Loucy (cell line): Measurements from ENCODE around the gene MYH14.
A peak's percentile ranks its signal among the peaks of the same experiment; 100 is the strongest.

ENCODE experiments used
- H2AFZ ChIP-seq: fragments of 200-600 bp; sonication (generic); 2 replicates; pipeline ENCODE4 v1.6.0; 2016; ENCODE audit warnings: antibody characterized with exemption, mild to moderate bottlenecking, low read length, moderate library complexity
- H3F3A ChIP-seq: fragments of 200-600 bp; 2 replicates; pipeline ENCODE4 v1.6.0; 2016; ENCODE audit warnings: antibody characterized with exemption, low read depth, mild to moderate bottlenecking
- H3K27me3 ChIP-seq: fragments of 200-600 bp; sonication (generic); 2 replicates; pipeline ENCODE4 v1.6.1; 2014; ENCODE audit warnings: low read length, mild to moderate bottlenecking; ENCODE audit not compliant: insufficient read depth, poor library complexity, severe bottlenecking
- H3K36me3 ChIP-seq: fragments of 200-600 bp; sonication (generic); 2 replicates; pipeline ENCODE4 v1.6.1; 2016; ENCODE audit warnings: low read length; ENCODE audit not compliant: insufficient read depth
- H3K4me1 ChIP-seq: fragments of 200-600 bp; sonication (generic); 2 replicates; pipeline ENCODE4 v1.5.1; 2014; ENCODE audit warnings: low read length, mild to moderate bottlenecking; ENCODE audit not compliant: insufficient read depth, poor library complexity, severe bottlenecking
- H3K4me2 ChIP-seq: fragments of 200-600 bp; sonication (generic); 2 replicates; pipeline ENCODE4 v1.6.0; 2014; ENCODE audit warnings: antibody characterized with exemption, low read length, low read depth, mild to moderate bottlenecking; ENCODE audit not compliant: poor library complexity, severe bottlenecking
- H3K4me3 ChIP-seq: fragments of 200-600 bp; sonication (generic); 2 replicates; pipeline ENCODE4 v1.5.1; 2014; ENCODE audit warnings: low read length, mild to moderate bottlenecking, mixed read lengths; ENCODE audit not compliant: poor library complexity, severe bottlenecking
- H3K79me2 ChIP-seq: fragments of 200-600 bp; sonication (generic); 2 replicates; pipeline ENCODE4 v1.6.1; 2014; ENCODE audit warnings: low read length; ENCODE audit not compliant: insufficient read depth
- H3K9ac ChIP-seq: fragments of 200-600 bp; sonication (generic); 2 replicates; pipeline ENCODE4 v1.6.0; 2014; ENCODE audit warnings: mild to moderate bottlenecking, low read depth, low read length, moderate library complexity; ENCODE audit not compliant: poor library complexity, severe bottlenecking
- H3K9me2 ChIP-seq: fragments of 200-600 bp; sonication (generic); replicated peaks from 2 replicates; pipeline ENCODE4 v1.6.1; 2016; ENCODE audit warnings: low read depth, low read length, mixed read lengths
- H3K9me3 ChIP-seq: fragments of 200-600 bp; sonication (generic); 2 replicates; pipeline ENCODE4 v1.6.1; 2014; ENCODE audit warnings: mild to moderate bottlenecking, antibody characterized with exemption, low read length, low read depth; ENCODE audit not compliant: insufficient read depth
- H4K20me1 ChIP-seq: fragments of 200-600 bp; sonication (generic); 2 replicates; pipeline ENCODE4 v1.6.0; 2014; ENCODE audit warnings: antibody characterized with exemption, low read length, mild to moderate bottlenecking; ENCODE audit not compliant: insufficient read depth, poor library complexity, severe bottlenecking
- CTCF ChIP-seq: fragments of 200-600 bp; sonication (generic); conservative IDR thresholded peaks from 2 replicates; pipeline ENCODE4 v1.5.1; 2014; ENCODE audit warnings: mild to moderate bottlenecking, antibody characterized with exemption, low read length
- EZH2phosphoT487 ChIP-seq: fragments of 200-600 bp; IDR thresholded peaks from 2 replicates; pipeline ENCODE4 v1.6.1; 2018; ENCODE audit warnings: antibody characterized with exemption, mild to moderate bottlenecking, moderate library complexity, borderline replicate concordance

The MYH14 gene

DNA sequence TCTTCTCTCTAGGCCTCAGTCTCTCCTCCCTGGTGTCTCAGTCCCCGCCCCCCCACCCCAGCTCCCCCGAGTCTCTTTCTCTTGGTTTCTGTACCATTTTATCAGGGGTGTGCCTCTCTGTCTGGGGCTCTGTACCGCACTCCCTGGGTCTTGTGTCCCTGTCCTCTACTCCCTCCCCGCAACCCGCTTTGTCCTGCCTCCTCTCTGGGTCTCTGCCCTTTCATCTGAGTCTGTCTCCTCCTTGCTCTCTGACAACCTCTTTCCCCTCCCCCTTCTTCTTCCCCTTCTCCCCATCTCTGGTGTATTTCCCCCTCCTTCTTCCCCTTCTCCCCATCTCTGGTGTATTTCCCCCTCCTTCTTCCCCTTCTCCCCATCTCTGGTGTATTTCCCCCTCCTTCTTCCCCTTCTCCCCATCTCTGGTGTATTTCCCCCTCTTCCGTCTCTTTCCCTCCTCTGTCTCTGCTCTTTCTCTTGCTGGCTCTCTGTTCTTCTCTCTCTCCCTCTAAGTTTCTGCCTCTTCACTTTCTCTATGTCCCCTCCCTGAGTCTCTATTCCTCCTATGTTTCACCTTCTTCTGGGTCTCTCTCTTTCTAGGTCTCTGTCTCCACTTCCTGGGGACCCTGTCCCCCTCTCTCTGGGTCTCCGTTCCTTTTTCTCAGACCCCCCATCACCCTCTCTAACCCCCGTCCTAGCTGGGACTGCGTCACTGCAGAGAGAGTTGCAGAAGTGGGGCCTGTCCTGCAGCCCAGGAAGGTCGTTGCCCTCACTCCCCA lies 128.0 kb downstream of the MYH14 start:
- Histone ChIP-seq H2AFZ (peak overlapping the region; percentile 76; the same call in 1 of the 2 replicates), H3K9ac (peak overlapping the region; percentile 43), H4K20me1 (no peaks in the 10 kb centered on the region), H3K4me1 (no peaks in the 10 kb centered on the region), H3K79me2 (no peaks in the 10 kb centered on the region), H3K9me3 (no peaks in the 10 kb centered on the region), H3F3A (no peaks in the 10 kb centered on the region), H3K4me3 (peak overlapping the region; percentile 70), H3K4me2 (peak overlapping the region; percentile 70), H3K9me2 (no peaks in the 10 kb centered on the region), H3K27me3 (no peaks in the 10 kb centered on the region), H3K36me3 (no peaks in the 10 kb centered on the region)
- TF ChIP-seq EZH2phosphoT487 (no peak), CTCF (no peak)

DNA sequence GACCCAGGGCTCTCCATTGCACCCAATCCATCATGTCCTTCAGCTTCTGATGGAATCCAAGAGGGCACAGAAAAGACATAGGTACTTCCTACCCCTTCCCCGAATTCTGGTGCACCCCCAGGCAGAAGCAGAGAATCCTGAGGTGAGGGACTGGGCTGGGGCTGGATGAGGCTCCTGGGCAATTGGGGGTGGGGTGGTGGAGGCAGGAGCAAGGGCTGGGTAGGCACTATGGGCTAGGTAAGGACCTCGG lies 128.5 kb downstream of the MYH14 start:
- Histone ChIP-seq H3K9me2 (no peaks in the 10 kb centered on the region), H3K9ac (no peak overlapping the region), H3K9me3 (no peaks in the 10 kb centered on the region), H4K20me1 (no peaks in the 10 kb centered on the region), H3K4me2 (no peak overlapping the region), H3K4me3 (no peak overlapping the region), H3K4me1 (no peaks in the 10 kb centered on the region), H2AFZ (no peak overlapping the region), H3K36me3 (no peaks in the 10 kb centered on the region), H3K79me2 (no peaks in the 10 kb centered on the region), H3K27me3 (no peaks in the 10 kb centered on the region), H3F3A (no peaks in the 10 kb centered on the region)
- TF ChIP-seq EZH2phosphoT487 (no peak), CTCF (no peak)

GRCh38 chr19:50332244-50333038 lies 129.0 kb downstream of the MYH14 start:
- Histone ChIP-seq H2AFZ (no peak overlapping the region), H3K4me1 (no peaks in the 10 kb centered on the region), H3K9me3 (no peaks in the 10 kb centered on the region), H3K9me2 (no peaks in the 10 kb centered on the region), H3F3A (no peaks in the 10 kb centered on the region), H3K9ac (no peak overlapping the region), H3K4me2 (no peak overlapping the region), H3K79me2 (no peaks in the 10 kb centered on the region), H3K36me3 (no peaks in the 10 kb centered on the region), H4K20me1 (no peaks in the 10 kb centered on the region), H3K27me3 (no peaks in the 10 kb centered on the region), H3K4me3 (no peak overlapping the region)
- TF ChIP-seq EZH2phosphoT487 (no peak), CTCF (no peak)
